Fibroblast of pulmonary artery (primary cell): Measurements from ENCODE around the gene SGO2.

Source experiments
- DNase-seq: peaks from one replicate; pipeline ENCODE4 v3.0.0-alpha.2; 2010; ENCODE audit warnings: low read depth
- H3K4me3 ChIP-seq: replicated peaks from 2 replicates; pipeline ENCODE4 v1.5.1; 2011; ENCODE audit warnings: low read depth, mild to moderate bottlenecking, control low read depth, low read length, moderate library complexity
- TF ChIP-seq, protein P1 (sequence below): IDR thresholded peaks from 2 replicates; pipeline ENCODE4 v1.5.1; 2011; ENCODE audit warnings: mild to moderate bottlenecking, control low read depth, low read length, inconsistent platforms; ENCODE audit errors: missing control alignments

SGO2 gene

GRCh38 chr2:200515155-200515554, 10.9 kb upstream of the SGO2 start:
- TF ChIP-seq, protein P1, sequence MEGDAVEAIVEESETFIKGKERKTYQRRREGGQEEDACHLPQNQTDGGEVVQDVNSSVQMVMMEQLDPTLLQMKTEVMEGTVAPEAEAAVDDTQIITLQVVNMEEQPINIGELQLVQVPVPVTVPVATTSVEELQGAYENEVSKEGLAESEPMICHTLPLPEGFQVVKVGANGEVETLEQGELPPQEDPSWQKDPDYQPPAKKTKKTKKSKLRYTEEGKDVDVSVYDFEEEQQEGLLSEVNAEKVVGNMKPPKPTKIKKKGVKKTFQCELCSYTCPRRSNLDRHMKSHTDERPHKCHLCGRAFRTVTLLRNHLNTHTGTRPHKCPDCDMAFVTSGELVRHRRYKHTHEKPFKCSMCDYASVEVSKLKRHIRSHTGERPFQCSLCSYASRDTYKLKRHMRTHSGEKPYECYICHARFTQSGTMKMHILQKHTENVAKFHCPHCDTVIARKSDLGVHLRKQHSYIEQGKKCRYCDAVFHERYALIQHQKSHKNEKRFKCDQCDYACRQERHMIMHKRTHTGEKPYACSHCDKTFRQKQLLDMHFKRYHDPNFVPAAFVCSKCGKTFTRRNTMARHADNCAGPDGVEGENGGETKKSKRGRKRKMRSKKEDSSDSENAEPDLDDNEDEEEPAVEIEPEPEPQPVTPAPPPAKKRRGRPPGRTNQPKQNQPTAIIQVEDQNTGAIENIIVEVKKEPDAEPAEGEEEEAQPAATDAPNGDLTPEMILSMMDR = no peak
- DNase-seq = no peak
- H3K4me3 ChIP-seq = no peak overlapping the region

DNA sequence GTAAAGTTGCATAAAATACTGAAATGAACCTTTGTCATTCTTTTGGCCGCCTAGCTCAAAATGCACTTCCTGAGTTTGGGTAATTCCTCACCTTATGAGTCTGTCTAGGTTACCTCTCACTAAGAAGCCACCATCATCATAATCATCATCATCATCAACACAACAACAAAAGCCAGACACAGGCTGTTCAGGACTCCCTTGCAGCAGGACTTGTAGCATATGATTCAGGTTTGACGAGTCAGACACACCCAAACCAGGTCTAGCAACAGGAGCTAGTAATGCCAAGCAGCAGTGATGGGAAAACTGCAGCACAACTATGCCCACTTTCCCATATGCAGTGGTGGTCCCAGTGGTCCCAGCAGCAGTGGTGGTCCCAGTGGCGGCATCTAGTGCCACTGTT, 2.8 kb upstream of the SGO2 start:
- H3K4me3 ChIP-seq = no peak overlapping the region
- TF ChIP-seq, protein P1 = no peak
- no peak for DNase-seq

DNA sequence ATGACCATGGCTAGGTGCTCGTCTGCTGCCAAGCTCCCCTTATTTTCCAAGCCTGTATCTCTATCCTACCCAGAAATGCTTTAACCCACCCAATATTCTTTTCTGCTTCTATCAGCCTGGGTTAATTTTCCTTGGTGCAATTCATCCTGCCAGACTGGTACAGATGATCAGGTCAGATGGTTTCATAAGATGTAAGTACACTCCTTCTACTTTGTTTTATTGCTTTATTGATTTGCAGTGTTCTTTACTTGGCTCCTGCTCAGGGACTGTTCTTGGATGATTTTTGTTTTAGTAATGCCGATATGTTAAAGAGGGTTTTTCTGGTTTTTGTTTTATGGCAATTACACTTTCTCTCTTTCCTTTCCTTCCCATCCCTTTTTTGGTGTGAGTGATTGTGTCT, 2.4 kb upstream of the SGO2 start:
- H3K4me3 ChIP-seq = no peak overlapping the region
- DNase-seq = no peak
- TF ChIP-seq, protein P1 = no peak

- TF ChIP-seq, protein P1 = no peak
- no peak overlapping the region for H3K4me3 ChIP-seq
- DNase-seq = no peak
Measured at GRCh38 chr2:200525066-200525465, 941 bp upstream of the SGO2 start.

GRCh38 chr2:200525551-200525881, 491 bp upstream of the SGO2 start:
- DNase-seq = no peak
- H3K4me3 ChIP-seq = peak overlapping the region; percentile 93
- TF ChIP-seq, protein P1 = no peak

DNA sequence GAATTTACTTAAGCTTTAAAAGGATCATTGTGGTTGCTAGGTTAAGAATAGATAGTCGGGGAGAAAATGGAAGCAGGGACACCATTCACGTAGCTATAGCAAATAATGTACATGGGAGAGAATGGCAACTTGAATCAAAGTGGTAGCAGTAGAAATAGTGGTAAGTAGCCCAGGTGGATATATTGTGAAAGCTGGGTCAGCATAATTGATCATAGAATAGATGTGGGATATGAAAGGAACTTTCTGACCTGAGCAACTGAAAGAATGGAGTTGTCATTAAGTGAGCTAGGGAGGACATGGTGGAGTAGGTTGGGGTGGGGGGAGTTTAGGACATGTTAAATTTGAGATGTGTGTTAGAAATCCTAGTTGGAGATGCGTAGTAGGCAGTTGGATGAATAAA, 2.2 kb downstream of the SGO2 start:
- DNase-seq = no peak
- TF ChIP-seq, protein P1 = no peak
- H3K4me3 ChIP-seq = no peak overlapping the region

DNA sequence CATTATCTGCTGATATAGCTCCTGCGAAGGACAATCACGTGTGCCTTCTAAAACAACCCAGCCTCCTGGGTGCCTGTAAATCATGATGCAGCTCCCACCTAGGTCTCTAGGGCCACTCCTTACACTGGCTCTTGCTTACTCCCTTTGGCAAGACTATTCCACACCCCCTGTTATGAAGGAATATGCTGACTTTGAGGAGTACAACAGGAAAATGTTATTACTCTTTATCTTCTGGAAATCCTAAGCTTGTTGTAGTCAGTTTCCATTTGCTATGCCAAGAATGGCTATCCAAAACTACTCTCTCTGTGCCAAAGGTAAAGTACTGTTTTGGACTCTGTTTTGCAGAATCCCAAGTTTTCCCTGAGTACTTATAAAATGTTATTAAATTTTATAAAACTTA, 7.7 kb downstream of the SGO2 start:
- no peak overlapping the region for H3K4me3 ChIP-seq
- DNase-seq = no peak
- TF ChIP-seq, protein P1 = no peak
